ENCODE results near the gene ZC3H10.

GRCh38 chr12:56158926-56159461 is 40.9 kb downstream of the ZC3H10 start:
- TF ChIP-seq CTCF (IDR thresholded peaks at IDR 0.05): no peak
- TF ChIP-seq EP300 (IDR thresholded peaks at IDR 0.05): no peak
- TF ChIP-seq POLR2A (IDR thresholded peaks at IDR 0.05): peak in 1 of 2 donors; percentile 32

Measured in suprapubic skin (tissue), 3 donors.